ENCODE results near the gene AFM.

AFM gene

GRCh38 chr4:73470728-73471127 is 10.8 kb upstream of the AFM start:
- Histone ChIP-seq H3K4me1 (ENCODE audit: control insufficient read depth, insufficient read depth, low read length) (no peaks in the 10 kb centered on the region), H3K27me3 (ENCODE audit: control insufficient read depth, insufficient read depth, low read length) (no peaks in the 10 kb centered on the region), H3K9me3 (ENCODE audit: control insufficient read depth, insufficient read depth, low read length) (peaks cover 30% of the 10 kb centered on the region), H3K9ac (ENCODE audit: low read depth, low read length) (no peak overlapping the region), H3K4me3 (ENCODE audit: low read depth, low read length) (no peak overlapping the region), H3K27ac (ENCODE audit: low read depth, low read length) (no peak overlapping the region), H3K36me3 (ENCODE audit: control insufficient read depth, insufficient read depth, low read length) (no peaks in the 10 kb centered on the region)

GRCh38 chr4:73477176-73477575 is 4.4 kb upstream of the AFM start:
- no peaks in the 10 kb centered on the region for H3K36me3 ChIP-seq (ENCODE audit: control insufficient read depth, insufficient read depth, low read length)
- H3K9ac ChIP-seq (ENCODE audit: low read depth, low read length): no peak overlapping the region
- H3K9me3 ChIP-seq (ENCODE audit: control insufficient read depth, insufficient read depth, low read length): peaks cover 33% of the 10 kb centered on the region
- H3K27me3 ChIP-seq (ENCODE audit: control insufficient read depth, insufficient read depth, low read length): no peaks in the 10 kb centered on the region
- no peak overlapping the region for H3K4me3 ChIP-seq (ENCODE audit: low read depth, low read length)
- H3K4me1 ChIP-seq (ENCODE audit: control insufficient read depth, insufficient read depth, low read length): no peaks in the 10 kb centered on the region
- no peak overlapping the region for H3K27ac ChIP-seq (ENCODE audit: low read depth, low read length)

- no peak overlapping the region for H3K4me3 ChIP-seq (ENCODE audit: low read depth, low read length)
- peaks cover 16% of the 10 kb centered on the region for H3K9me3 ChIP-seq (ENCODE audit: control insufficient read depth, insufficient read depth, low read length)
- H3K4me1 ChIP-seq (ENCODE audit: control insufficient read depth, insufficient read depth, low read length): no peaks in the 10 kb centered on the region
- H3K9ac ChIP-seq (ENCODE audit: low read depth, low read length): no peak overlapping the region
- no peaks in the 10 kb centered on the region for H3K27me3 ChIP-seq (ENCODE audit: control insufficient read depth, insufficient read depth, low read length)
- no peaks in the 10 kb centered on the region for H3K36me3 ChIP-seq (ENCODE audit: control insufficient read depth, insufficient read depth, low read length)
- no peak overlapping the region for H3K27ac ChIP-seq (ENCODE audit: low read depth, low read length)
Observed at GRCh38 chr4:73479323-73479722, 2.2 kb upstream of the AFM start.

- peaks cover 17% of the 10 kb centered on the region for H3K4me1 ChIP-seq (ENCODE audit: control insufficient read depth, insufficient read depth, low read length)
- no peaks in the 10 kb centered on the region for H3K36me3 ChIP-seq (ENCODE audit: control insufficient read depth, insufficient read depth, low read length)
- no peak overlapping the region for H3K27ac ChIP-seq (ENCODE audit: low read depth, low read length)
- no peak overlapping the region for H3K9ac ChIP-seq (ENCODE audit: low read depth, low read length)
- H3K4me3 ChIP-seq (ENCODE audit: low read depth, low read length): no peak overlapping the region
- no peaks in the 10 kb centered on the region for H3K27me3 ChIP-seq (ENCODE audit: control insufficient read depth, insufficient read depth, low read length)
- H3K9me3 ChIP-seq (ENCODE audit: control insufficient read depth, insufficient read depth, low read length): no peaks in the 10 kb centered on the region
Observed at GRCh38 chr4:73485085-73485484, 3.5 kb downstream of the AFM start.

- Histone ChIP-seq H3K9ac (ENCODE audit: low read depth, low read length) (no peak overlapping the region), H3K36me3 (ENCODE audit: control insufficient read depth, insufficient read depth, low read length) (no peaks in the 10 kb centered on the region), H3K4me3 (ENCODE audit: low read depth, low read length) (no peak overlapping the region), H3K27ac (ENCODE audit: low read depth, low read length) (no peak overlapping the region), H3K4me1 (ENCODE audit: control insufficient read depth, insufficient read depth, low read length) (peaks cover 17% of the 10 kb centered on the region), H3K9me3 (ENCODE audit: control insufficient read depth, insufficient read depth, low read length) (no peaks in the 10 kb centered on the region), H3K27me3 (ENCODE audit: control insufficient read depth, insufficient read depth, low read length) (no peaks in the 10 kb centered on the region)
Observed at GRCh38 chr4:73485596-73485995, 4.1 kb downstream of the AFM start.

- H3K27me3 ChIP-seq (ENCODE audit: control insufficient read depth, insufficient read depth, low read length): no peaks in the 10 kb centered on the region
Observed at GRCh38 chr4:73486497-73486896, 5.0 kb downstream of the AFM start.

GRCh38 chr4:73487233-73487632 is 5.7 kb downstream of the AFM start:
- Histone ChIP-seq H3K4me3 (ENCODE audit: low read depth, low read length) (no peak overlapping the region), H3K4me1 (ENCODE audit: control insufficient read depth, insufficient read depth, low read length) (peaks cover 17% of the 10 kb centered on the region), H3K27me3 (ENCODE audit: control insufficient read depth, insufficient read depth, low read length) (no peaks in the 10 kb centered on the region), H3K36me3 (ENCODE audit: control insufficient read depth, insufficient read depth, low read length) (no peaks in the 10 kb centered on the region), H3K27ac (ENCODE audit: low read depth, low read length) (no peak overlapping the region), H3K9ac (ENCODE audit: low read depth, low read length) (no peak overlapping the region), H3K9me3 (ENCODE audit: control insufficient read depth, insufficient read depth, low read length) (no peaks in the 10 kb centered on the region)

More at GRCh38 chr4:73486497-73486896, 5.0 kb downstream of the AFM start:
- Histone ChIP-seq H3K9me3 (ENCODE audit: control insufficient read depth, insufficient read depth, low read length) (no peaks in the 10 kb centered on the region), H3K9ac (ENCODE audit: low read depth, low read length) (no peak overlapping the region), H3K4me1 (ENCODE audit: control insufficient read depth, insufficient read depth, low read length) (peaks cover 17% of the 10 kb centered on the region), H3K4me3 (ENCODE audit: low read depth, low read length) (no peak overlapping the region), H3K36me3 (ENCODE audit: control insufficient read depth, insufficient read depth, low read length) (no peaks in the 10 kb centered on the region), H3K27ac (ENCODE audit: low read depth, low read length) (no peak overlapping the region)

GRCh38 chr4:73499996-73500765 is 18.6 kb downstream of the AFM start:
- H3K27ac ChIP-seq (ENCODE audit: low read depth, low read length): no peak overlapping the region
- no peak overlapping the region for H3K9ac ChIP-seq (ENCODE audit: low read depth, low read length)

GRCh38 chr4:73501664-73502265 is 20.2 kb downstream of the AFM start:
- no peaks in the 10 kb centered on the region for H3K4me1 ChIP-seq (ENCODE audit: control insufficient read depth, insufficient read depth, low read length)
- H3K27ac ChIP-seq (ENCODE audit: low read depth, low read length): no peak overlapping the region
- no peak overlapping the region for H3K4me3 ChIP-seq (ENCODE audit: low read depth, low read length)
- no peak overlapping the region for H3K9ac ChIP-seq (ENCODE audit: low read depth, low read length)
- H3K36me3 ChIP-seq (ENCODE audit: control insufficient read depth, insufficient read depth, low read length): no peaks in the 10 kb centered on the region
- no peaks in the 10 kb centered on the region for H3K9me3 ChIP-seq (ENCODE audit: control insufficient read depth, insufficient read depth, low read length)
- H3K27me3 ChIP-seq (ENCODE audit: control insufficient read depth, insufficient read depth, low read length): no peaks in the 10 kb centered on the region

More at GRCh38 chr4:73499996-73500765, 18.6 kb downstream of the AFM start:
- H3K4me1 ChIP-seq (ENCODE audit: control insufficient read depth, insufficient read depth, low read length): no peaks in the 10 kb centered on the region
- no peaks in the 10 kb centered on the region for H3K9me3 ChIP-seq (ENCODE audit: control insufficient read depth, insufficient read depth, low read length)
- no peak overlapping the region for H3K4me3 ChIP-seq (ENCODE audit: low read depth, low read length)
- no peaks in the 10 kb centered on the region for H3K27me3 ChIP-seq (ENCODE audit: control insufficient read depth, insufficient read depth, low read length)
- H3K36me3 ChIP-seq (ENCODE audit: control insufficient read depth, insufficient read depth, low read length): no peaks in the 10 kb centered on the region

GRCh38 chr4:73505567-73505966 is 24.0 kb downstream of the AFM start:
- Histone ChIP-seq H3K4me1 (ENCODE audit: control insufficient read depth, insufficient read depth, low read length) (no peaks in the 10 kb centered on the region), H3K27me3 (ENCODE audit: control insufficient read depth, insufficient read depth, low read length) (no peaks in the 10 kb centered on the region), H3K27ac (ENCODE audit: low read depth, low read length) (no peak overlapping the region), H3K4me3 (ENCODE audit: low read depth, low read length) (no peak overlapping the region), H3K9ac (ENCODE audit: low read depth, low read length) (no peak overlapping the region), H3K36me3 (ENCODE audit: control insufficient read depth, insufficient read depth, low read length) (no peaks in the 10 kb centered on the region), H3K9me3 (ENCODE audit: control insufficient read depth, insufficient read depth, low read length) (no peaks in the 10 kb centered on the region)

- Histone ChIP-seq H3K36me3 (ENCODE audit: control insufficient read depth, insufficient read depth, low read length) (no peaks in the 10 kb centered on the region), H3K27me3 (ENCODE audit: control insufficient read depth, insufficient read depth, low read length) (no peaks in the 10 kb centered on the region), H3K27ac (ENCODE audit: low read depth, low read length) (no peak overlapping the region), H3K4me1 (ENCODE audit: control insufficient read depth, insufficient read depth, low read length) (no peaks in the 10 kb centered on the region), H3K9me3 (ENCODE audit: control insufficient read depth, insufficient read depth, low read length) (no peaks in the 10 kb centered on the region), H3K9ac (ENCODE audit: low read depth, low read length) (no peak overlapping the region), H3K4me3 (ENCODE audit: low read depth, low read length) (no peak overlapping the region)
Observed at GRCh38 chr4:73507541-73507940, 26.0 kb downstream of the AFM start.

Data from HUES48 (cell line).